ENCODE data around the gene CXCR5.
"Not testable (repeated sequence)": the region's sequence is repeated elsewhere in the genome, so short reads cannot be mapped to it uniquely, and the experiment has no call there.

GRCh38 chr11:118842843-118843242 lies 40.8 kb upstream of the CXCR5 start:
- not testable (repeated sequence) for TF ChIP-seq CTCF (IDR thresholded peaks at IDR 0.05); EZH2 (IDR thresholded peaks at IDR 0.05; ENCODE audit: borderline replicate concordance, insufficient read depth, low read depth, low read length, poor library complexity, severe bottlenecking)
